Measurements from ENCODE around the gene OR56A5. TPM values are rescaled to one million over a fixed set of nuclear protein-coding genes. Genes with fewer than 3 reads are reported as not detected.
A peak's percentile ranks its signal among the peaks of the same experiment; 100 is the strongest.

OR56A5 gene
- total RNA-seq, 1 donor from 2014 or later = not detected

GRCh38 chr11:6002202-6002699 lies 34.0 kb upstream of the OR56A5 start:
- Histone ChIP-seq H3K27me3 (ENCODE audit: low read depth) (no peaks in the 10 kb centered on the region), H3K4me1 (no peaks in the 10 kb centered on the region), H3K4me3 (no peak overlapping the region), H3K9me3 (no peaks in the 10 kb centered on the region), H3K36me3 (no peaks in the 10 kb centered on the region), H3K27ac (no peak overlapping the region)
- TF ChIP-seq CTCF (IDR thresholded peaks at IDR 0.05) = no peak
- no peak for ATAC-seq
- DNase-seq = no peak
- intact Hi-C loops (cut with DNase I) = no loop called here

- Histone ChIP-seq H3K36me3 (no peaks in the 10 kb centered on the region), H3K4me1 (no peaks in the 10 kb centered on the region), H3K27me3 (ENCODE audit: low read depth) (no peaks in the 10 kb centered on the region), H3K9me3 (no peaks in the 10 kb centered on the region), H3K27ac (no peak overlapping the region), H3K4me3 (no peak overlapping the region)
- ATAC-seq (no peak), DNase-seq (no peak)
- TF ChIP-seq CTCF (IDR thresholded peaks at IDR 0.05) = no peak
- intact Hi-C loops (cut with DNase I) = no loop called here
These were observed 26.5 kb upstream of the OR56A5 start for GRCh38 chr11:5994791-5995190.

GRCh38 chr11:5992604-5993251 lies 24.4 kb upstream of the OR56A5 start:
- Histone ChIP-seq H3K9me3 (no peaks in the 10 kb centered on the region), H3K4me3 (no peak overlapping the region), H3K27me3 (ENCODE audit: low read depth) (no peaks in the 10 kb centered on the region), H3K36me3 (no peaks in the 10 kb centered on the region), H3K4me1 (no peaks in the 10 kb centered on the region), H3K27ac (no peak overlapping the region)
- ATAC-seq = peak; percentile 46 to 47
- DNase-seq = no peak
- peak; percentile 44 for TF ChIP-seq CTCF (IDR thresholded peaks at IDR 0.05)
- intact Hi-C loops (cut with DNase I) = no loop called here

GRCh38 chr11:5992150-5992549 lies 23.9 kb upstream of the OR56A5 start:
- no peak overlapping the region for H3K4me3 ChIP-seq
- H3K36me3 ChIP-seq = no peaks in the 10 kb centered on the region
- H3K27me3 ChIP-seq (ENCODE audit: low read depth) = no peaks in the 10 kb centered on the region
- intact Hi-C loops (cut with DNase I) = no loop called here
- H3K27ac ChIP-seq = no peak overlapping the region
- no peak for TF ChIP-seq CTCF (IDR thresholded peaks at IDR 0.05)
- ATAC-seq (peak; percentile 27 to 33), DNase-seq (no peak)
- no peaks in the 10 kb centered on the region for H3K9me3 ChIP-seq
- H3K4me1 ChIP-seq = no peaks in the 10 kb centered on the region

GRCh38 chr11:5989203-5989602 lies 20.9 kb upstream of the OR56A5 start:
- Histone ChIP-seq H3K27ac (no peak overlapping the region), H3K4me1 (no peaks in the 10 kb centered on the region), H3K9me3 (no peaks in the 10 kb centered on the region), H3K4me3 (no peak overlapping the region), H3K36me3 (no peaks in the 10 kb centered on the region), H3K27me3 (ENCODE audit: low read depth) (no peaks in the 10 kb centered on the region)
- no peak for TF ChIP-seq CTCF (IDR thresholded peaks at IDR 0.05)
- no peak for ATAC-seq
- intact Hi-C loops (cut with DNase I) = no loop called here
- no peak for DNase-seq

Measured in lower lobe of right lung (tissue), 2 donors.